ENCODE data around the gene KDM4F.

DNA sequence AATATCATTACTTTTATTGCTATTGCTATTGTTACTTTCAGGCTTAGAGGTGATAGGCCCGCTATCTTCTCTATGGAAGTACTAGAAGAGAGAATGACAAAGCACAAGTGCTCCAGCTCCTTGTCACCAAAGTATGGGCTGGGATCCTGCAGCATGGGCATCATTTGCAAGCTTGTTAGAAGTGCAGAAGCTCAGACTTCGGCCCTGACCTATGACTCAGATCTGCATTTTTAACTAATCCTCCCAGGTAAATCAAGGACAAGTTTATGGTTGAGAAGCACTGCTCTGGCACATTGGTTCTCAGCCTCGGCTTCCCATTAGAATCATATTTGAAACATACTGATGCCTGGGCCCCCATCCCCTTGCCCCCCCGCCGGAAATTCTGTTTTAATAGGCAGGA, 31.8 kb downstream of the KDM4F start:
- no peak for TF ChIP-seq ARNT (IDR thresholded peaks at IDR 0.05)
- no peak for TF ChIP-seq BHLHE40 (IDR thresholded peaks at IDR 0.05; ENCODE audit: borderline replicate concordance)
- TF ChIP-seq TARDBP (IDR thresholded peaks at IDR 0.05) = no peak
- no peak for TF ChIP-seq HDGF (IDR thresholded peaks at IDR 0.05; ENCODE audit: borderline replicate concordance)
- TF ChIP-seq L3MBTL2 (conservative IDR thresholded peaks at IDR 0.05) = no peak
- TF ChIP-seq SP1 (IDR thresholded peaks at IDR 0.05) = no peak
- TF ChIP-seq ELF4 (IDR thresholded peaks at IDR 0.05) = no peak
- no peak for TF ChIP-seq LEF1 (IDR thresholded peaks at IDR 0.05; ENCODE audit: borderline replicate concordance)
- no peak for TF ChIP-seq SUZ12 (IDR thresholded peaks at IDR 0.05)
- TF ChIP-seq FOXA1 (IDR thresholded peaks at IDR 0.05) = no peak
- TF ChIP-seq, protein P1, sequence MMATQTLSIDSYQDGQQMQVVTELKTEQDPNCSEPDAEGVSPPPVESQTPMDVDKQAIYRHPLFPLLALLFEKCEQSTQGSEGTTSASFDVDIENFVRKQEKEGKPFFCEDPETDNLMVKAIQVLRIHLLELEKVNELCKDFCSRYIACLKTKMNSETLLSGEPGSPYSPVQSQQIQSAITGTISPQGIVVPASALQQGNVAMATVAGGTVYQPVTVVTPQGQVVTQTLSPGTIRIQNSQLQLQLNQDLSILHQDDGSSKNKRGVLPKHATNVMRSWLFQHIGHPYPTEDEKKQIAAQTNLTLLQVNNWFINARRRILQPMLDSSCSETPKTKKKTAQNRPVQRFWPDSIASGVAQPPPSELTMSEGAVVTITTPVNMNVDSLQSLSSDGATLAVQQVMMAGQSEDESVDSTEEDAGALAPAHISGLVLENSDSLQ (IDR thresholded peaks at IDR 0.05) = no peak
- no peak for TF ChIP-seq ZNF384 (IDR thresholded peaks at IDR 0.05)
- TF ChIP-seq NFRKB (IDR thresholded peaks at IDR 0.05) = no peak

All from HEK293T (cell line).